GM21529 (cell line): ENCODE results near the gene ST6GALNAC2.
"Not testable (repeated sequence)": the region's sequence is repeated elsewhere in the genome, so short reads cannot be mapped to it uniquely, and the experiment has no call there.

Source experiments
- ATAC-seq: cut with Tn5 transposase; IDR thresholded peaks from one replicate; pipeline ENCODE4 v1.9.1; 2021; ENCODE audit not compliant: unreplicated experiment

Gene ST6GALNAC2

GRCh38 chr17:76570877-76571471 is 14.7 kb downstream of the ST6GALNAC2 start:
- ATAC-seq = no peak

GRCh38 chr17:76570457-76570856 is 15.2 kb downstream of the ST6GALNAC2 start:
- ATAC-seq = no peak

GRCh38 chr17:76569607-76570279 is 15.9 kb downstream of the ST6GALNAC2 start:
- no peak for ATAC-seq

GRCh38 chr17:76568811-76569221 is 16.8 kb downstream of the ST6GALNAC2 start:
- ATAC-seq = no peak

- no peak for ATAC-seq
Observed at GRCh38 chr17:76567634-76568432, 17.8 kb downstream of the ST6GALNAC2 start.

GRCh38 chr17:76566988-76567431 is 18.6 kb downstream of the ST6GALNAC2 start:
- no peak for ATAC-seq

GRCh38 chr17:76566613-76566943 is 19.1 kb downstream of the ST6GALNAC2 start:
- no peak for ATAC-seq

- no peak for ATAC-seq
Observed at GRCh38 chr17:76565728-76566612, 19.7 kb downstream of the ST6GALNAC2 start.

- ATAC-seq = not testable (repeated sequence)
Observed at GRCh38 chr17:76564991-76565727, 20.5 kb downstream of the ST6GALNAC2 start.

- not testable (repeated sequence) for ATAC-seq
Observed at GRCh38 chr17:76563359-76563758, 22.3 kb downstream of the ST6GALNAC2 start.

- ATAC-seq = no peak
Observed at GRCh38 chr17:76562734-76563148, 22.9 kb downstream of the ST6GALNAC2 start.

- no peak for ATAC-seq
Observed at GRCh38 chr17:76561799-76562268, 23.8 kb downstream of the ST6GALNAC2 start.

GRCh38 chr17:76561332-76561731 is 24.3 kb downstream of the ST6GALNAC2 start:
- no peak for ATAC-seq

GRCh38 chr17:76560877-76561221 is 24.8 kb downstream of the ST6GALNAC2 start:
- ATAC-seq = no peak

GRCh38 chr17:76560036-76560876 is 25.4 kb downstream of the ST6GALNAC2 start:
- no peak for ATAC-seq

GRCh38 chr17:76559460-76559859 is 26.2 kb downstream of the ST6GALNAC2 start:
- ATAC-seq = not testable (repeated sequence)

GRCh38 chr17:76558198-76559095 is 27.2 kb downstream of the ST6GALNAC2 start:
- ATAC-seq = no peak
